WTC11 (cell line): ENCODE measurements around the gene SECTM1. TPM values are rescaled to one million over a fixed set of nuclear protein-coding genes. Genes with fewer than 3 reads are reported as not detected.

Source experiments
- ATAC-seq: fragments of 200-7000 bp; cut with Tn5 transposase; 2 replicates; pipeline ENCODE4 v1.10.0; 2021; ENCODE audit warnings: mild to moderate bottlenecking, moderate library complexity
- CTCF ChIA-PET: fragments of 300-600 bp; sonication (Branson Sonifier 250); formaldehyde crosslinking; loops from one replicate; lab custom pipeline; 2021; ENCODE audit warnings: antibody characterized with exemption; lab: Charles Lee
- POLR2A ChIA-PET: fragments of 350-600 bp; sonication (Branson Sonifier 250); formaldehyde crosslinking; loops from one replicate; lab custom pipeline; 2021; ENCODE audit warnings: antibody characterized with exemption; lab: Charles Lee
- DNase-seq: peaks from one replicate; pipeline ENCODE4 v3.0.0; 2021; ENCODE audit warnings: low spot score
- H3K27ac Mint-ChIP-seq: 2 replicates; pipeline ENCODE4 v1.8.0; 2021; ENCODE audit warnings: mixed read lengths
- H3K27me3 Mint-ChIP-seq: 2 replicates; pipeline ENCODE4 v1.8.0; 2021; ENCODE audit warnings: low read depth, mild to moderate bottlenecking, moderate library complexity, mixed read lengths
- H3K36me3 Mint-ChIP-seq: 2 replicates; pipeline ENCODE4 v1.8.0; 2021; ENCODE audit warnings: mixed read lengths
- H3K4me1 Mint-ChIP-seq: 2 replicates; pipeline ENCODE4 v1.8.0; 2022; ENCODE audit warnings: mixed read lengths
- H3K4me3 Mint-ChIP-seq: 2 replicates; pipeline ENCODE4 v1.8.0; 2021; ENCODE audit warnings: mild to moderate bottlenecking, moderate library complexity, mixed read lengths
- H3K9me3 Mint-ChIP-seq: 2 replicates; pipeline ENCODE4 v1.8.0; 2021; ENCODE audit warnings: mixed read lengths
- ATF1 ChIP-seq: sonication (generic); formaldehyde crosslinking; IDR thresholded peaks from 2 replicates; pipeline ENCODE4 v1.8.1; 2023; ENCODE audit warnings: mild to moderate bottlenecking, moderate library complexity, missing genetic modification reagents
- FOXK1 ChIP-seq: sonication (generic); formaldehyde crosslinking; IDR thresholded peaks from 2 replicates; pipeline ENCODE4 v1.8.0; 2022; ENCODE audit warnings: mild to moderate bottlenecking, moderate library complexity, missing genetic modification reagents
- FOXP1 ChIP-seq: sonication (generic); formaldehyde crosslinking; IDR thresholded peaks from 2 replicates; pipeline ENCODE4 v1.8.0; 2022; ENCODE audit warnings: missing genetic modification reagents, mild to moderate bottlenecking, moderate library complexity, borderline replicate concordance
- FOXP4 ChIP-seq: sonication (generic); formaldehyde crosslinking; IDR thresholded peaks from 2 replicates; pipeline ENCODE4 v1.8.0; 2022; ENCODE audit warnings: mild to moderate bottlenecking, missing genetic modification reagents
- GABPB1 ChIP-seq: sonication (generic); formaldehyde crosslinking; IDR thresholded peaks from 2 replicates; pipeline ENCODE4 v1.8.1; 2023; ENCODE audit warnings: mild to moderate bottlenecking, missing genetic modification reagents
- IRF2 ChIP-seq: sonication (generic); formaldehyde crosslinking; IDR thresholded peaks from 2 replicates; pipeline ENCODE4 v1.8.0; 2022; ENCODE audit warnings: low read depth, missing genetic modification reagents, borderline replicate concordance
- KAT7 ChIP-seq: sonication (generic); formaldehyde crosslinking; IDR thresholded peaks from 2 replicates; pipeline ENCODE4 v1.8.1; 2023; ENCODE audit warnings: missing genetic modification reagents, mild to moderate bottlenecking, borderline replicate concordance
- RORB ChIP-seq: fragments of 250-450 bp; sonication (Bioruptor Pico); IDR thresholded peaks from 2 replicates; pipeline ENCODE4 v1.9.0; 2021; ENCODE audit warnings: mild to moderate bottlenecking
- SMAD3 ChIP-seq: sonication (generic); formaldehyde crosslinking; IDR thresholded peaks from 2 replicates; pipeline ENCODE4 v1.8.0; 2022; ENCODE audit warnings: missing genetic modification reagents, mild to moderate bottlenecking, borderline replicate concordance
- TEAD1 ChIP-seq: sonication (generic); formaldehyde crosslinking; IDR thresholded peaks from 2 replicates; pipeline ENCODE4 v1.8.0; 2022; ENCODE audit warnings: mild to moderate bottlenecking, missing genetic modification reagents
- ZNF219 ChIP-seq: sonication (generic); formaldehyde crosslinking; IDR thresholded peaks from 2 replicates; pipeline ENCODE4 v1.8.0; 2023; ENCODE audit warnings: missing genetic modification reagents, mild to moderate bottlenecking, borderline replicate concordance
- ZNF317 ChIP-seq: sonication (generic); formaldehyde crosslinking; IDR thresholded peaks from 2 replicates; pipeline ENCODE4 v1.8.1; 2023; ENCODE audit warnings: low read depth, mild to moderate bottlenecking, moderate library complexity, missing genetic modification reagents, borderline replicate concordance
- total RNA-seq: library from RNA; stranded (reverse); gene quantifications from 3 replicates; pipeline ENCODE4 v1.2.3, GENCODE V29; 2021
- TF ChIP-seq, protein P1 (sequence below): sonication (generic); formaldehyde crosslinking; IDR thresholded peaks from 2 replicates; pipeline ENCODE4 v1.8.1; 2023; ENCODE audit warnings: mild to moderate bottlenecking, missing genetic modification reagents
- TF ChIP-seq, protein P2 (sequence below): fragments of 250-450 bp; sonication (Bioruptor Pico); IDR thresholded peaks from 2 replicates; pipeline ENCODE4 v1.9.0; 2021; ENCODE audit warnings: moderate library complexity, mild to moderate bottlenecking, inconsistent platforms, borderline replicate concordance
- TF ChIP-seq, protein P3 (sequence below): fragments of 250-450 bp; sonication (Bioruptor Pico); IDR thresholded peaks from 2 replicates; pipeline ENCODE4 v1.8.0; 2021; ENCODE audit warnings: mild to moderate bottlenecking
- TF ChIP-seq, protein P4 (sequence below): sonication (generic); formaldehyde crosslinking; IDR thresholded peaks from 2 replicates; pipeline ENCODE4 v1.8.0; 2022; ENCODE audit warnings: mild to moderate bottlenecking, missing genetic modification reagents
- TF ChIP-seq, protein P5 (sequence below): fragments of 250-450 bp; sonication (Bioruptor Pico); IDR thresholded peaks from 2 replicates; pipeline ENCODE4 v1.9.0; 2021; ENCODE audit warnings: mild to moderate bottlenecking
- TF ChIP-seq, protein P6 (sequence below): sonication (generic); formaldehyde crosslinking; IDR thresholded peaks from 2 replicates; pipeline ENCODE4 v1.8.1; 2023; ENCODE audit warnings: mild to moderate bottlenecking, missing genetic modification reagents, borderline replicate concordance
- TF ChIP-seq, protein P7 (sequence below): sonication (generic); formaldehyde crosslinking; conservative IDR thresholded peaks from 2 replicates; pipeline ENCODE4 v1.8.1; 2022; ENCODE audit warnings: mild to moderate bottlenecking, missing genetic modification reagents

SECTM1 gene
- total RNA-seq, 1 experiment from 2014 or later: 0.22 TPM

DNA sequence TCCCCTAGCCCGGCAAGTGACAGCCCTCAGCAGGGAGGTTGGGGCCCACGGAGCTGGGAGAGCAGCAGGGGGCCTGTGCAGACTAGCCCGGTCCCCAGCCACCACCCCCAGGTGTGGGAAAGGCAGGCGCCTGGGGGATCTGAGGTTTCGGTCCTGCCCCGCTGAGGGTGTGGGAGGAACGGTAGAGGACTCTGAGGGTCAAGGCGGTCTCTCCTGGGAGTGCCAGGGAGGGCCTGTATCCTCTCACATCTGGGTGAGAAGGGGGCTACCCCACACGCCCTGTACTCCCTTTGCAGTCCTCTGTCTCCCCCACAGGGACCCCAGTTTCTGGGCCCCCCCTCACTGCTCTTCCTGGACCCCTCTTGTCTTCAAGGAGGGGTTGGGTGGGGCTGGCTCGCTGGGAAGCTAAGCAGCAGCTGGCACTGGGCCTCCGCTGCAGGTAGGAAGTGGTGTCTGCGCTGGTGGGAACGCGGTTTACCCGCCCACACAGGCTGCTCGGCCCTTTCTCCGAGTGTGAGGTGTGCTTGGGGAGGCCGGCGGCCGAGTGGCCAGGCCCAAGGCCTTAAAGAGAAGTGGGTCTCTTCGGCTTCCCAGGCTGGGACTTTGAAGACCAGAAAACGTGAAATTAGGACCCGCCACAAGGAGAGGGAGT, 31.5 kb downstream of the SECTM1 start:
- no peak overlapping the region for H3K27ac Mint-ChIP-seq
- no peaks in the 10 kb centered on the region; the same call in 1 of the 2 replicates for H3K27me3 Mint-ChIP-seq
- no peaks in the 10 kb centered on the region for H3K9me3 Mint-ChIP-seq
- DNase-seq: no peak
- H3K4me1 Mint-ChIP-seq: peaks cover 6% of the 10 kb centered on the region; the same call in 1 of the 2 replicates
- CTCF ChIA-PET: interaction anchor here (0.5 to 1.3 kb wide), 5 partner anchors 8 to 65 kb away, joined by 3 to 6 read pairs (median 3); no protein-coding TSS in a partner anchor
- POLR2A ChIA-PET: no interaction called here
- H3K4me3 Mint-ChIP-seq: no peak overlapping the region
- TF ChIP-seq, protein P1, sequence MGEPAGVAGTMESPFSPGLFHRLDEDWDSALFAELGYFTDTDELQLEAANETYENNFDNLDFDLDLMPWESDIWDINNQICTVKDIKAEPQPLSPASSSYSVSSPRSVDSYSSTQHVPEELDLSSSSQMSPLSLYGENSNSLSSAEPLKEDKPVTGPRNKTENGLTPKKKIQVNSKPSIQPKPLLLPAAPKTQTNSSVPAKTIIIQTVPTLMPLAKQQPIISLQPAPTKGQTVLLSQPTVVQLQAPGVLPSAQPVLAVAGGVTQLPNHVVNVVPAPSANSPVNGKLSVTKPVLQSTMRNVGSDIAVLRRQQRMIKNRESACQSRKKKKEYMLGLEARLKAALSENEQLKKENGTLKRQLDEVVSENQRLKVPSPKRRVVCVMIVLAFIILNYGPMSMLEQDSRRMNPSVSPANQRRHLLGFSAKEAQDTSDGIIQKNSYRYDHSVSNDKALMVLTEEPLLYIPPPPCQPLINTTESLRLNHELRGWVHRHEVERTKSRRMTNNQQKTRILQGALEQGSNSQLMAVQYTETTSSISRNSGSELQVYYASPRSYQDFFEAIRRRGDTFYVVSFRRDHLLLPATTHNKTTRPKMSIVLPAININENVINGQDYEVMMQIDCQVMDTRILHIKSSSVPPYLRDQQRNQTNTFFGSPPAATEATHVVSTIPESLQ: no peak
- no peak for TF ChIP-seq FOXK1 (CRISPR knock-in tag)
- no peak for TF ChIP-seq KAT7 (CRISPR knock-in tag)
- no peak for TF ChIP-seq ZNF317 (CRISPR knock-in tag)
- TF ChIP-seq GABPB1: no peak
- TF ChIP-seq, protein P2, sequence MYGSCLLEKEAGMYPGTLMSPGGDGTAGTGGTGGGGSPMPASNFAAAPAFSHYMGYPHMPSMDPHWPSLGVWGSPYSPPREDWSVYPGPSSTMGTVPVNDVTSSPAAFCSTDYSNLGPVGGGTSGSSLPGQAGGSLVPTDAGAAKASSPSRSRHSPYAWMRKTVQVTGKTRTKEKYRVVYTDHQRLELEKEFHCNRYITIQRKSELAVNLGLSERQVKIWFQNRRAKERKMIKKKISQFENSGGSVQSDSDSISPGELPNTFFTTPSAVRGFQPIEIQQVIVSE (CRISPR knock-in tag): no peak
- no peak for TF ChIP-seq TEAD1
- no peak for TF ChIP-seq FOXP4 (CRISPR knock-in tag)
- TF ChIP-seq, protein P3, sequence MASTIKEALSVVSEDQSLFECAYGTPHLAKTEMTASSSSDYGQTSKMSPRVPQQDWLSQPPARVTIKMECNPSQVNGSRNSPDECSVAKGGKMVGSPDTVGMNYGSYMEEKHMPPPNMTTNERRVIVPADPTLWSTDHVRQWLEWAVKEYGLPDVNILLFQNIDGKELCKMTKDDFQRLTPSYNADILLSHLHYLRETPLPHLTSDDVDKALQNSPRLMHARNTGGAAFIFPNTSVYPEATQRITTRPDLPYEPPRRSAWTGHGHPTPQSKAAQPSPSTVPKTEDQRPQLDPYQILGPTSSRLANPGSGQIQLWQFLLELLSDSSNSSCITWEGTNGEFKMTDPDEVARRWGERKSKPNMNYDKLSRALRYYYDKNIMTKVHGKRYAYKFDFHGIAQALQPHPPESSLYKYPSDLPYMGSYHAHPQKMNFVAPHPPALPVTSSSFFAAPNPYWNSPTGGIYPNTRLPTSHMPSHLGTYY: no peak
- no peaks in the 10 kb centered on the region for H3K36me3 Mint-ChIP-seq
- ATAC-seq: no peak

DNA sequence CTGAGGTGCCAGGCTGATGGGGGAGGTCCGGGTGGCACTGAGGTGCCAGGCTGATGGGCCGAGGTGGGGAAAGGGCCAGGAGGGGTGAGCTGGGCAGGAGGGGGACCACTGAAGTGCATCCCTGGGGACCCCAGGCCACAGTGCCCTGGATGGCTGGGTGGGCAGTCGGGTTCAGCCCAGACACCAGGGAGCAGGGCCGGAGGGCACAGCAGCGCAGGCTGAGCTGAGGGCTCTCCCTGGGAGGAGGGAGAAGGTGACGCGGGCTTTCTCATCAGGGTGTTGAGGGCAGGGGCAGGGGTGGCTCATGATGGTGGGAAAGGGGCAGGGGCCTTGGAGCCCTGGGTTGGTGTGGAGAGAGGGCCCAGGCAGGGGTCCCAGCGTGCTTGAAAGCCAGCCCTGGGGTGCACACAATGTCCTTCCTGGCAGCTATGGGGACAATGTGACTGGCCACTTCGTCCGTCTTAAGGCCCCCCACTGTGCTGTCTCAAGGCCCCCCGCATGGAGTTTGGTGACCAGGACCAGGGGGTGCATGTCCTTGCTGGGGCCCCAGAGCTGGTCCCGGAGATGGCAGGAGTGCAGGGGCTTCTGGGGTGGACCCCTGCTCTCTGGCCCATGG, 32.2 kb downstream of the SECTM1 start:
- no peak for ATAC-seq
- ChIA-PET POLR2A (no interaction called here), CTCF (interaction anchor here (0.6 to 1.9 kb wide), 16 partner anchors 9 to 123 kb away, joined by 3 to 9 read pairs (median 4); partner anchors contain the start of gene CD7)
- DNase-seq: no peak
- Mint-ChIP-seq H3K36me3 (no peaks in the 10 kb centered on the region), H3K4me1 (peaks cover 6% of the 10 kb centered on the region; the same call in 1 of the 2 replicates), H3K27ac (no peak overlapping the region), H3K27me3 (no peaks in the 10 kb centered on the region; the same call in 1 of the 2 replicates), H3K9me3 (no peaks in the 10 kb centered on the region), H3K4me3 (no peak overlapping the region)
- no peak for TF ChIP-seq SMAD3 (CRISPR knock-in tag)
- TF ChIP-seq, protein P4, sequence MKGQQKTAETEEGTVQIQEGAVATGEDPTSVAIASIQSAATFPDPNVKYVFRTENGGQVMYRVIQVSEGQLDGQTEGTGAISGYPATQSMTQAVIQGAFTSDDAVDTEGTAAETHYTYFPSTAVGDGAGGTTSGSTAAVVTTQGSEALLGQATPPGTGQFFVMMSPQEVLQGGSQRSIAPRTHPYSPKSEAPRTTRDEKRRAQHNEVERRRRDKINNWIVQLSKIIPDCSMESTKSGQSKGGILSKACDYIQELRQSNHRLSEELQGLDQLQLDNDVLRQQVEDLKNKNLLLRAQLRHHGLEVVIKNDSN: no peak
- TF ChIP-seq RORB (CRISPR knock-in tag): no peak
- TF ChIP-seq, protein P5, sequence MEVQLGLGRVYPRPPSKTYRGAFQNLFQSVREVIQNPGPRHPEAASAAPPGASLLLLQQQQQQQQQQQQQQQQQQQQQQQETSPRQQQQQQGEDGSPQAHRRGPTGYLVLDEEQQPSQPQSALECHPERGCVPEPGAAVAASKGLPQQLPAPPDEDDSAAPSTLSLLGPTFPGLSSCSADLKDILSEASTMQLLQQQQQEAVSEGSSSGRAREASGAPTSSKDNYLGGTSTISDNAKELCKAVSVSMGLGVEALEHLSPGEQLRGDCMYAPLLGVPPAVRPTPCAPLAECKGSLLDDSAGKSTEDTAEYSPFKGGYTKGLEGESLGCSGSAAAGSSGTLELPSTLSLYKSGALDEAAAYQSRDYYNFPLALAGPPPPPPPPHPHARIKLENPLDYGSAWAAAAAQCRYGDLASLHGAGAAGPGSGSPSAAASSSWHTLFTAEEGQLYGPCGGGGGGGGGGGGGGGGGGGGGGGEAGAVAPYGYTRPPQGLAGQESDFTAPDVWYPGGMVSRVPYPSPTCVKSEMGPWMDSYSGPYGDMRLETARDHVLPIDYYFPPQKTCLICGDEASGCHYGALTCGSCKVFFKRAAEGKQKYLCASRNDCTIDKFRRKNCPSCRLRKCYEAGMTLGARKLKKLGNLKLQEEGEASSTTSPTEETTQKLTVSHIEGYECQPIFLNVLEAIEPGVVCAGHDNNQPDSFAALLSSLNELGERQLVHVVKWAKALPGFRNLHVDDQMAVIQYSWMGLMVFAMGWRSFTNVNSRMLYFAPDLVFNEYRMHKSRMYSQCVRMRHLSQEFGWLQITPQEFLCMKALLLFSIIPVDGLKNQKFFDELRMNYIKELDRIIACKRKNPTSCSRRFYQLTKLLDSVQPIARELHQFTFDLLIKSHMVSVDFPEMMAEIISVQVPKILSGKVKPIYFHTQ: no peak
- TF ChIP-seq, protein P6, sequence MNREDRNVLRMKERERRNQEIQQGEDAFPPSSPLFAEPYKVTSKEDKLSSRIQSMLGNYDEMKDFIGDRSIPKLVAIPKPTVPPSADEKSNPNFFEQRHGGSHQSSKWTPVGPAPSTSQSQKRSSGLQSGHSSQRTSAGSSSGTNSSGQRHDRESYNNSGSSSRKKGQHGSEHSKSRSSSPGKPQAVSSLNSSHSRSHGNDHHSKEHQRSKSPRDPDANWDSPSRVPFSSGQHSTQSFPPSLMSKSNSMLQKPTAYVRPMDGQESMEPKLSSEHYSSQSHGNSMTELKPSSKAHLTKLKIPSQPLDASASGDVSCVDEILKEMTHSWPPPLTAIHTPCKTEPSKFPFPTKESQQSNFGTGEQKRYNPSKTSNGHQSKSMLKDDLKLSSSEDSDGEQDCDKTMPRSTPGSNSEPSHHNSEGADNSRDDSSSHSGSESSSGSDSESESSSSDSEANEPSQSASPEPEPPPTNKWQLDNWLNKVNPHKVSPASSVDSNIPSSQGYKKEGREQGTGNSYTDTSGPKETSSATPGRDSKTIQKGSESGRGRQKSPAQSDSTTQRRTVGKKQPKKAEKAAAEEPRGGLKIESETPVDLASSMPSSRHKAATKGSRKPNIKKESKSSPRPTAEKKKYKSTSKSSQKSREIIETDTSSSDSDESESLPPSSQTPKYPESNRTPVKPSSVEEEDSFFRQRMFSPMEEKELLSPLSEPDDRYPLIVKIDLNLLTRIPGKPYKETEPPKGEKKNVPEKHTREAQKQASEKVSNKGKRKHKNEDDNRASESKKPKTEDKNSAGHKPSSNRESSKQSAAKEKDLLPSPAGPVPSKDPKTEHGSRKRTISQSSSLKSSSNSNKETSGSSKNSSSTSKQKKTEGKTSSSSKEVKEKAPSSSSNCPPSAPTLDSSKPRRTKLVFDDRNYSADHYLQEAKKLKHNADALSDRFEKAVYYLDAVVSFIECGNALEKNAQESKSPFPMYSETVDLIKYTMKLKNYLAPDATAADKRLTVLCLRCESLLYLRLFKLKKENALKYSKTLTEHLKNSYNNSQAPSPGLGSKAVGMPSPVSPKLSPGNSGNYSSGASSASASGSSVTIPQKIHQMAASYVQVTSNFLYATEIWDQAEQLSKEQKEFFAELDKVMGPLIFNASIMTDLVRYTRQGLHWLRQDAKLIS (CRISPR knock-in tag): no peak
- no peak for TF ChIP-seq IRF2 (CRISPR knock-in tag)
- TF ChIP-seq, protein P7, sequence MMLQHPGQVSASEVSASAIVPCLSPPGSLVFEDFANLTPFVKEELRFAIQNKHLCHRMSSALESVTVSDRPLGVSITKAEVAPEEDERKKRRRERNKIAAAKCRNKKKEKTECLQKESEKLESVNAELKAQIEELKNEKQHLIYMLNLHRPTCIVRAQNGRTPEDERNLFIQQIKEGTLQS: no peak
- TF ChIP-seq FOXP1: no peak
- no peak for TF ChIP-seq ZNF219 (CRISPR knock-in tag)
- no peak for TF ChIP-seq ATF1
